Measurements from ENCODE around the gene FARSA. TPM values are rescaled to one million over a fixed set of nuclear protein-coding genes. Genes with fewer than 3 reads are reported as not detected.
"Not testable (repeated sequence)": the region's sequence is repeated elsewhere in the genome, so short reads cannot be mapped to it uniquely, and the experiment has no call there.

The FARSA gene
- total RNA-seq, 4 donors from 2014 or later, result 4.6 to 47.8 (median 20.5) TPM

DNA sequence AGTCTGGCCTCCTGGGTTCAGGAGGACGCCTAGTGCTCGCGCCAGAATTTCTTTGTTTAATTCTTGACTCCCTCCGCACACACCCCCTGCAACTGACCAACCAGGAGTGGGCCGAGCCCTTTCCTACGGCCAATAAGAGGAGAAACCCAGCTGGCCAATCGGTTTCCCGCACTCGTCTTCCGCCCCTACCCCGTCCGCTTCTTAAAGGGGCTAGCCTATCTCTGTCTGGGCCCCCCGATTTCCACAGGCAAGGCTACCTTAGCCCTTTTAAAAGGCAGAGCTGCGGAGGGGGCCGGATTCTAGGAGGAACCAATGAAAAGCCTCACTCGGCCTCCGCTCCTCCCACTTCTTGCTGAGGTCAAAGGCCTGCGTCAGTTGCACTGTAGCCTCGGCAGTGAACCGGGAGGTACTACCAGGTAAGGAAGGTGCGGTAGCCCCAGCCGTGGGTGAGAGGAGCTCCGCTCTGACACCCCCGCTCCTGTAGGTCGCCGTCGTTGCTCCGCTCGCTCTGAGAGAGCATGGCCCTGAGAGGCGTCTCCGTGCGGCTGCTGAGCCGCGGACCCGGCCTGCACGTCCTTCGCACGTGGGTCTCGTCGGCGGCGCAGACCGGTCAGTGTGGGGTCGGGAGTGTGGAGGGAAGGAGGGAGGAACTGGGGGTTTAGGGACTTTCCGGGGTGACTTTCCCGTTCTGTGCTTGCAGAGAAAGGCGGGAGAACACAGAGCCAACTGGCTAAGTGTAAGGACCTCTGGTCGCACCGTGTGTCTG is 42.5 kb downstream of the FARSA start, which contains the start of gene GCDH:
Gene GCDH (plus strand): TSS at position 374 of the 766 bp plus-strand sequence. CDS start 145 bp downstream, at position 519.
- Histone ChIP-seq H3K27me3 (peaks cover 0 to 2% of the 10 kb centered on the region in 2 donors), H3K4me1 (peaks cover 0 to 6% of the 10 kb centered on the region in 2 donors), H3K27ac (peak within 1 kb of the TSS; percentile 61 to 85), H3K4me3 (peak within 1 kb of the TSS; percentile 92 to 94), H3K9me3 (no peaks in the 10 kb centered on the region), H3K36me3 (no peaks in the 10 kb centered on the region)
- TF ChIP-seq POLR2A (IDR thresholded peaks at IDR 0.05) (peak; percentile 17 to 64), CTCF (IDR thresholded peaks at IDR 0.05) (peak in 1 of 4 experiments; percentile 34)
- intact Hi-C loops (cut with DNase I; ENCODE audit: low total_unique reads), result no loop called here
- DNase-seq, result peak; percentile 95 to 98

DNA sequence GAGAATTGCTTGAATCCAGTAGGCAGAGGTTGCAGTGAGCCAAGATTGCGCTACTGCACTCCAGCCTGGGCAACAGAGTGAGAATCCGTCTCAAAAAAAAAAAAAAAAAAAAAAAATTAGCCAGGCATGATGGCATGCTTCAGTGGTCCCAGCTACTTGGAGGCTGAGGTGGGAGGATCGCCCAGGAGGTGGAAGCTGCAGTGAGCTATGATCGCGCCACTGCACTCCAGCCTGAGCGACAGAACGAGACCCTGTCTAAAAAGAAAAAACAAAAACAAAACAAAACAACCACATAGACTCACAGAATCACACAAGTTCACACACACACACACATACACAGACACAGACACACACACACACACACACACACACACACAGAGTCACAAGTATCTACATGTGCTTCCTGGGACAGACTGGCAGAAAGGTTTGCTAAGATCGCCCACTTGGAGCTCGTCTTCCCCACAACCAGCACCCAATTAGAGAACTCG is 43.2 kb downstream of the FARSA start:
- peak overlapping the region in 1 of 2 donors; percentile 79 for H3K27ac ChIP-seq
- intact Hi-C loops (cut with DNase I; ENCODE audit: low total_unique reads); DNase-seq; H3K4me3 ChIP-seq; H3K27me3 ChIP-seq; H3K9me3 ChIP-seq; H3K36me3 ChIP-seq: not testable (repeated sequence)
- peaks cover 0 to 12% of the 10 kb centered on the region in 2 donors for H3K4me1 ChIP-seq

DNA sequence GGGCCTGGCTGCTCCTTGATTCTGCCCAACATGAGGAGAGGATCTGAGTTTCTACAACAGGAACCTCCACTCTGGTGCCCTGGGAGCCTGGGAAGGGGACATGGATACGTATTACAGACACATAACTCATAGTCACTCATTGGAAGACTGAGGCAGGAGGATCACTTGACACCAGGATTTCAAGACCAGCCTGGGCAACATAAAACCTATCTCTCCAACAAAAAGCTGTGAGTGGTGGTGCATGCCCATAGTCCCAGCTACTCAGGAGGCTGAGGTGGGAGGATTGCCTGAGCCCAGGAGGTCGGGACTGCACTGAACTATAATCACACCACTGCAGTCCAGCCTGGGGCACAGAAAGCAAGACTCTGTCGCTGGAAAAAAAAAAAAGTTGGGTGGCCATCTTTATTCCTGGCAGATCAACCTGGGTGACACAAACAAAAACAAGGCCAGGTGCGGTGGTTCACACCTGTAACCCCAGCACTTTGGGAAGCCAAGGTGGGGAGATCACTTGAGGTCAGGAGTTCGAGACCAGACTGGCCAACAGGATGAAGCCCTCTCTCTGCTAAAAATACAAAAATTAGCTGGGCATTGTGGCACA is 45.4 kb downstream of the FARSA start:
- Histone ChIP-seq H3K4me1 (peaks cover 0 to 15% of the 10 kb centered on the region in 2 donors), H3K9me3 (peaks cover 0 to 10% of the 10 kb centered on the region in 2 donors), H3K27ac (no peak overlapping the region), H3K36me3 (no peaks in the 10 kb centered on the region), H3K27me3 (peaks cover 15 to 17% of the 10 kb centered on the region in 2 donors), H3K4me3 (no peak overlapping the region)
- intact Hi-C loops (cut with DNase I; ENCODE audit: low total_unique reads), result no loop called here
- TF ChIP-seq CTCF (IDR thresholded peaks at IDR 0.05), result no peak
- TF ChIP-seq POLR2A (IDR thresholded peaks at IDR 0.05), result no peak
- DNase-seq, result no peak

- no peak within 1 kb of the TSS for H3K27ac ChIP-seq
- H3K4me3 ChIP-seq, result no peak within 1 kb of the TSS
- H3K27me3 ChIP-seq, result peaks cover 15 to 17% of the 10 kb centered on the region in 2 donors
- peaks cover 0 to 15% of the 10 kb centered on the region in 2 donors for H3K4me1 ChIP-seq
- TF ChIP-seq CTCF (IDR thresholded peaks at IDR 0.05) (no peak), POLR2A (IDR thresholded peaks at IDR 0.05) (no peak)
- intact Hi-C loops (cut with DNase I; ENCODE audit: low total_unique reads), result no loop called here
- no peak for DNase-seq
- H3K9me3 ChIP-seq, result peaks cover 0 to 10% of the 10 kb centered on the region in 2 donors
- no peaks in the 10 kb centered on the region for H3K36me3 ChIP-seq
Measured at GRCh38 chr19:12886969-12887747, 46.4 kb downstream of the FARSA start, which contains the start of gene KLF1. KLF1 (minus strand) TSS chr19:12887201; CDS start chr19:12887140, 61 bp downstream.

GRCh38 chr19:12886651-12886968 is 46.9 kb downstream of the FARSA start:
- Histone ChIP-seq H3K9me3 (peaks cover 0 to 10% of the 10 kb centered on the region in 2 donors), H3K4me1 (peaks cover 0 to 11% of the 10 kb centered on the region in 2 donors), H3K27ac (no peak overlapping the region), H3K27me3 (peaks cover 15 to 17% of the 10 kb centered on the region in 2 donors), H3K4me3 (no peak overlapping the region), H3K36me3 (no peaks in the 10 kb centered on the region)
- intact Hi-C loops (cut with DNase I; ENCODE audit: low total_unique reads), result no loop called here
- TF ChIP-seq CTCF (IDR thresholded peaks at IDR 0.05), result no peak
- TF ChIP-seq POLR2A (IDR thresholded peaks at IDR 0.05), result no peak
- no peak for DNase-seq

Measured in uterus (tissue), 4 donors.